Measurements from ENCODE around the gene EPB41L4A. TPM values are rescaled to one million over a fixed set of nuclear protein-coding genes. Genes with fewer than 3 reads are reported as not detected.

The EPB41L4A gene
- total and polyA plus RNA-seq, 9 donors, result 2.7 to 12.3 (median 7.9) TPM

DNA sequence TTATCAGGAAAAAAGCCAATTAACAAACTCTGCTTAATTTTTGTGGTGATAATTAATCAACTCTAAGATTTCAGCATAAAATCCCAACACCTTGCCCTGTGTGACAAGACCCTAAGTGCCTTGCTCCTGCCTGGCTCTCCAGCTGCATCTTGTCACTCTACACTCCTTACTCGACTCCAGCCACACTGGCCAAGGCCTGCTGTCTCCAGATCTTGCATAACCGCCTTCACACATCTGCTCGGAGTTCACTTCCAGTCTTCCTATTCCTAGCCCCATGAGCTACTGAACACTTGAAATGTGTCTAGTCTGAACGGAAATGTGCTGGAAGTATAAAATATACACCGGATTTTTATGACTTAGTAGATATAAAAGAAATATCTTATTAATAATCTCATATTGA is 259.6 kb downstream of the EPB41L4A start:
- no peak overlapping the region for H3K4me3 ChIP-seq
- no peaks in the 10 kb centered on the region for H3K27me3 ChIP-seq
- intact Hi-C loops (cut with DNase I), result no loop called here
- peak in 1 of 5 donors; percentile 32 for DNase-seq
- TF ChIP-seq EP300 (IDR thresholded peaks at IDR 0.05) (no peak), POLR2A (IDR thresholded peaks at IDR 0.05) (no peak)
- TF ChIP-seq, protein P1, sequence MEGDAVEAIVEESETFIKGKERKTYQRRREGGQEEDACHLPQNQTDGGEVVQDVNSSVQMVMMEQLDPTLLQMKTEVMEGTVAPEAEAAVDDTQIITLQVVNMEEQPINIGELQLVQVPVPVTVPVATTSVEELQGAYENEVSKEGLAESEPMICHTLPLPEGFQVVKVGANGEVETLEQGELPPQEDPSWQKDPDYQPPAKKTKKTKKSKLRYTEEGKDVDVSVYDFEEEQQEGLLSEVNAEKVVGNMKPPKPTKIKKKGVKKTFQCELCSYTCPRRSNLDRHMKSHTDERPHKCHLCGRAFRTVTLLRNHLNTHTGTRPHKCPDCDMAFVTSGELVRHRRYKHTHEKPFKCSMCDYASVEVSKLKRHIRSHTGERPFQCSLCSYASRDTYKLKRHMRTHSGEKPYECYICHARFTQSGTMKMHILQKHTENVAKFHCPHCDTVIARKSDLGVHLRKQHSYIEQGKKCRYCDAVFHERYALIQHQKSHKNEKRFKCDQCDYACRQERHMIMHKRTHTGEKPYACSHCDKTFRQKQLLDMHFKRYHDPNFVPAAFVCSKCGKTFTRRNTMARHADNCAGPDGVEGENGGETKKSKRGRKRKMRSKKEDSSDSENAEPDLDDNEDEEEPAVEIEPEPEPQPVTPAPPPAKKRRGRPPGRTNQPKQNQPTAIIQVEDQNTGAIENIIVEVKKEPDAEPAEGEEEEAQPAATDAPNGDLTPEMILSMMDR (IDR thresholded peaks at IDR 0.05), result no peak
- 48 to 55% (median 51%) methylated on average over 5 of the region's 5 CpGs for WGBS, 3 donors
- no peaks in the 10 kb centered on the region for H3K9me3 ChIP-seq
- no peaks in the 10 kb centered on the region for H3K36me3 ChIP-seq
- H3K4me1 ChIP-seq (ENCODE audit: insufficient read depth), result no peaks in the 10 kb centered on the region
- H3K27ac ChIP-seq, result no peak overlapping the region

DNA sequence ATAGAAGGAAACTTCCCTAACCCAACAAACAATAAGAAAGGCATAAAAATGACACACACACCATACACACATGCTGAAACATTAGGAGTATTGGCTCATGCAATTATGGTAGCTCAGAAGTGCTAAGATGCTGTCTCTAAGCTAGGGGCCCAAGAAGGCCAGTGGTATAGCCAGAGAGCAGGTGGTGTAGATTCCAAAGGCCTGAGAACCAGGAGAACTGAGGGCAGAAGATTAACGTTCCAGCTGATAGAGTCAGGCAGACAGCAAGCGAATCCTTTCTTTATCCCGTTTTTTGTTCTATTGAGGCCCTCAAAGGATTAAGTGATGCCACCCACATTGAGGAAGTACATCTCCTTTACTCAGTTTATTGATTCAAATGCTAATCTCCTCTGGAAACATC is 262.9 kb downstream of the EPB41L4A start:
- intact Hi-C loops (cut with DNase I), result no loop called here
- no peak for DNase-seq
- H3K9me3 ChIP-seq, result no peaks in the 10 kb centered on the region
- no peaks in the 10 kb centered on the region for H3K27me3 ChIP-seq
- H3K4me1 ChIP-seq (ENCODE audit: insufficient read depth), result no peaks in the 10 kb centered on the region
- H3K4me3 ChIP-seq, result no peak overlapping the region
- TF ChIP-seq EP300 (IDR thresholded peaks at IDR 0.05) (no peak), POLR2A (IDR thresholded peaks at IDR 0.05) (no peak)
- TF ChIP-seq, protein P1 (IDR thresholded peaks at IDR 0.05), result no peak
- no peak overlapping the region for H3K27ac ChIP-seq
- 75 to 80% (median 75%) methylated on average over 3 of the region's 3 CpGs for WGBS, 3 donors
- H3K36me3 ChIP-seq, result no peaks in the 10 kb centered on the region

DNA sequence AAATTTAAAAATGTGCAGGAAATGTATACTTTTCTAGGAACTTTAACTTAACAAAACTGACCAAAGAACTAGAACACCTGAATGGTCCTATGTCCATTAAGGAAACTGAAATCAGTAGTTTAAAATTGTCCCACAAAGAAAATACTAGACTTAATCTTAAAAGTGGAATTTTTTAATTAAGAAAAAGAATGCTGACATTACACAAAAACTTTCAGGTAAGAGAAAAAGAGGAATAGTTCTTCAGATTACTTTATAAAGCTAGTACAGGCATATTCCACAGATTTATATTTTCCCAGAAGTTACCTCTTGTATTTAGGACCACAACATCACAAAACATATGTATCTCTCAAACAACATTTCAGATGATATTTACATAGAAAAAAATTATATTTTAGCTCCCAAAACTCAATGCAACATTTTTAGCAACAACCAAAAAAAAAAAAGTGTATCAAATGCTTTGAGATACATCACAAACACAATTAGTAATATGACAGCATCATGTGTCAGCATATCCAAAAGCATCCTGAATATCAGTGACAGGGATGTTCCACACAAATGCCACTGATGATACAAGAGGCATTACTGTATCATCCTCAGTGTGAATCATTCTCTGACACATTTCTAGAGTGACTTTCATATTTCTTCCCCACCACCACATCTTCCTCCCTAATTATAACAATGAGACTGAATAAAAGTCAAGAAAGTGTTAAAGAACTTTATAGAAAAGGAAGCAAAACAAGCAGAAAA is 264.0 kb downstream of the EPB41L4A start:
- H3K27me3 ChIP-seq, result no peaks in the 10 kb centered on the region
- intact Hi-C loops (cut with DNase I), result no loop called here
- no peak overlapping the region for H3K4me3 ChIP-seq
- no peaks in the 10 kb centered on the region for H3K36me3 ChIP-seq
- TF ChIP-seq POLR2A (IDR thresholded peaks at IDR 0.05) (no peak), EP300 (IDR thresholded peaks at IDR 0.05) (no peak)
- TF ChIP-seq, protein P1 (IDR thresholded peaks at IDR 0.05), result no peak
- H3K4me1 ChIP-seq (ENCODE audit: insufficient read depth), result no peaks in the 10 kb centered on the region
- H3K9me3 ChIP-seq, result no peaks in the 10 kb centered on the region
- DNase-seq, result no peak
- no peak overlapping the region for H3K27ac ChIP-seq

DNA sequence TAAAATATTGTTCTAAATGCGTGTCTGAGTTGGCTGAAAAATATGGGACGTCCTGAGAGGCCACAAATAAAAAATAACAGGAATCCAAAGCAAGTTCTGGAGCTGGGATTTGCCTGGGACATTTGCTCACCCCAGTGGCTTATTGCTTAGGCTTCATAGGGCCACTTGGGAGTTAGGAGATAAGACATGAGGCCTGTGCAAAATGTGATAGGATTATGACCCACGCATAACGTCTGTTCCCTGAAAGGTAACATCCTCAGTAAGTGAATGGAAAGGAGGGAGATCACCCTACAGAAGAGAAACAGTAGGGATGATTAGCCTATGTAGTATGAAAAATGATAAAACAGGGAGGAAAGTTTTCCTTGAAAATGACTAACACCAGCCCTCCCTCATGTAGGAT is 269.4 kb downstream of the EPB41L4A start:
- intact Hi-C loops (cut with DNase I), result loop anchor here in 3 of 4 donors (5.0 to 10.0 kb wide), 2 partner anchors 597 to 985 kb away; no protein-coding TSS in a partner anchor
- Histone ChIP-seq H3K36me3 (no peaks in the 10 kb centered on the region), H3K4me3 (no peak overlapping the region), H3K9me3 (no peaks in the 10 kb centered on the region), H3K4me1 (ENCODE audit: insufficient read depth) (no peaks in the 10 kb centered on the region), H3K27ac (no peak overlapping the region), H3K27me3 (no peaks in the 10 kb centered on the region)
- no peak for DNase-seq
- WGBS, 3 donors, result 64 to 75% (median 69%) methylated on average over 4 of the region's 4 CpGs
- TF ChIP-seq EP300 (IDR thresholded peaks at IDR 0.05) (no peak), POLR2A (IDR thresholded peaks at IDR 0.05) (no peak)
- TF ChIP-seq, protein P1 (IDR thresholded peaks at IDR 0.05), result no peak

All from ovary (tissue), 9 donors.